ENCODE data around the gene HIVEP3.

HIVEP3 gene

GRCh38 chr1:41936107-41936506 lies 17.4 kb upstream of the HIVEP3 start:
- no peak overlapping the region for H3K27ac ChIP-seq (ENCODE audit: extremely low read depth, low read depth, low read length)
- ChIA-PET POLR2A (no interaction called here), CTCF (no interaction called here)
- H3K4me1 ChIP-seq (ENCODE audit: control insufficient read depth, insufficient read depth, low read length) = no peaks in the 10 kb centered on the region
- H3K9me3 ChIP-seq (ENCODE audit: control insufficient read depth, insufficient read depth, low read depth, low read length) = no peaks in the 10 kb centered on the region
- 0 out of 2 replicates have a peak, but pooled peaks have one; percentile 13 for TF ChIP-seq SP7 (tag by site-specific recombination; IDR thresholded peaks at IDR 0.05)
- TF ChIP-seq ZNF324 (tag by site-specific recombination; IDR thresholded peaks at IDR 0.05) = no peak
- TF ChIP-seq ZNF16 (tag by site-specific recombination; IDR thresholded peaks at IDR 0.05; ENCODE audit: low read depth) = no peak
- TF ChIP-seq ZNF629 (tag by site-specific recombination; IDR thresholded peaks at IDR 0.05) = no peak
- 0 out of 2 replicates have a peak, but pooled peaks have one; percentile 19 for TF ChIP-seq ZNF660 (tag by site-specific recombination; IDR thresholded peaks at IDR 0.05)
- TF ChIP-seq ZNF692 (tag by site-specific recombination; IDR thresholded peaks at IDR 0.05) = 0 out of 2 replicates have a peak, but pooled peaks have one; percentile 14
- no peak for TF ChIP-seq ZNF664 (tag by site-specific recombination; IDR thresholded peaks at IDR 0.05)
- TF ChIP-seq ZNF658 (tag by site-specific recombination; IDR thresholded peaks at IDR 0.05) = no peak
- TF ChIP-seq SP2 (tag by site-specific recombination; IDR thresholded peaks at IDR 0.05) = no peak
- no peak for TF ChIP-seq KLF7 (tag by site-specific recombination; IDR thresholded peaks at IDR 0.05; ENCODE audit: borderline replicate concordance)
- no peak for TF ChIP-seq TRIM28 (IDR thresholded peaks at IDR 0.05; ENCODE audit: borderline replicate concordance, low read length)
- no peaks in the 10 kb centered on the region for H3K36me3 ChIP-seq (ENCODE audit: control insufficient read depth in 2 of 2, insufficient read depth in 1 of 2, low read length in 2 of 2)
- H3K4me3 ChIP-seq (ENCODE audit: low read depth, low read length) = no peak overlapping the region

- no peaks in the 10 kb centered on the region for H3K9me3 ChIP-seq (ENCODE audit: control insufficient read depth, insufficient read depth, low read depth, low read length)
- no peak overlapping the region for H3K27ac ChIP-seq (ENCODE audit: extremely low read depth, low read depth, low read length)
- H3K4me3 ChIP-seq (ENCODE audit: low read depth, low read length) = no peak overlapping the region
- POLR2A ChIA-PET = no interaction called here
- H3K36me3 ChIP-seq (ENCODE audit: control insufficient read depth in 2 of 2, insufficient read depth in 1 of 2, low read length in 2 of 2) = no peaks in the 10 kb centered on the region
- H3K4me1 ChIP-seq (ENCODE audit: control insufficient read depth, insufficient read depth, low read length) = no peaks in the 10 kb centered on the region
- CTCF ChIA-PET = no interaction called here
- no peak for TF ChIP-seq IKZF3 (tag by site-specific recombination; IDR thresholded peaks at IDR 0.05)
- TF ChIP-seq ZBTB49 (tag by site-specific recombination; IDR thresholded peaks at IDR 0.05; ENCODE audit: low read depth) = no peak
- TF ChIP-seq ZNF513 (tag by site-specific recombination; IDR thresholded peaks at IDR 0.05) = no peak
- no peak for TF ChIP-seq ZNF658 (tag by site-specific recombination; IDR thresholded peaks at IDR 0.05)
- no peak for TF ChIP-seq ZBTB26 (tag by site-specific recombination; optimal IDR thresholded peaks at IDR 0.05)
- no peak for TF ChIP-seq ZNF692 (tag by site-specific recombination; IDR thresholded peaks at IDR 0.05)
- TF ChIP-seq PBX3 (CRISPR knock-in tag; IDR thresholded peaks at IDR 0.05) = no peak
- TF ChIP-seq ZNF37A (tag by site-specific recombination; IDR thresholded peaks at IDR 0.05) = no peak
- TF ChIP-seq MYNN (tag by site-specific recombination; IDR thresholded peaks at IDR 0.05; ENCODE audit: borderline replicate concordance) = no peak
- no peak for TF ChIP-seq ZBTB11 (tag by site-specific recombination; conservative IDR thresholded peaks at IDR 0.05; ENCODE audit: low read depth)
- no peak for TF ChIP-seq SP3 (tag by site-specific recombination; IDR thresholded peaks at IDR 0.05)
- TF ChIP-seq ZSCAN4 (tag by site-specific recombination; IDR thresholded peaks at IDR 0.05) = no peak
Observed at GRCh38 chr1:41935226-41935625, 16.5 kb upstream of the HIVEP3 start.

All from HEK293 (cell line).